ENCODE measurements around the gene SNAP29.

SNAP29 gene

DNA sequence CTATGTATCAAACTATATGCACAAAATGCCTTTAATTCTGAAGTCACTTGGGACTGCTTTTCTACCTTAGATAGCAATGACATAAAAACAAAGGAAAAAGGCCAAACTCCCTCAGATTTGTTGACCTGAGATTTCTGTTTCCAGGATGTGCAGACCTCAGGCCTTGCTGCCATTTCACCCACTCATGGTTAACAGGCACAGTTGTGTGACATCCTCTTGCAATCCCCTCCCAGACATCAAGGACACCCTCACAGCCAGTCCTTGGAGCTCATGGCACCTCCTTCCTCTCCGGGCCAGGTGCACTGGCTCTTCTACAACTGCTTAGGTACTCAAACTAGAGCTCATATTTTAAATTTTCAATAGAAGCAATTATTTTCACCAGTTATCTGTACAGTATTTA, 47.6 kb upstream of the SNAP29 start:
- no peak overlapping the region for H2AFZ ChIP-seq (ENCODE audit: low read length)
- H4K20me1 ChIP-seq (ENCODE audit: insufficient read depth, low read length) = no peaks in the 10 kb centered on the region
- no peak overlapping the region for H3K4me3 ChIP-seq (ENCODE audit: low read depth, low read length, poor library complexity, severe bottlenecking)
- H3K27ac ChIP-seq (ENCODE audit: low read depth, low read length, poor library complexity, severe bottlenecking) = no peak overlapping the region
- H3K36me3 ChIP-seq (ENCODE audit: insufficient read depth, low read length) = peaks cover 69% of the 10 kb centered on the region
- no peak overlapping the region for H3K9ac ChIP-seq (ENCODE audit: low read length)
- H3K4me2 ChIP-seq (ENCODE audit: low read length) = no peak overlapping the region
- no peak for TF ChIP-seq EZH2 (IDR thresholded peaks at IDR 0.05; ENCODE audit: borderline replicate concordance, low read length)
- H3K4me1 ChIP-seq (ENCODE audit: insufficient read depth, low read length, severe bottlenecking) = no peaks in the 10 kb centered on the region
- H3K79me2 ChIP-seq (ENCODE audit: insufficient read depth, low read length) = no peaks in the 10 kb centered on the region
- no peaks in the 10 kb centered on the region for H3K9me2 ChIP-seq (ENCODE audit: low read depth, low read length)
- no peaks in the 10 kb centered on the region for H3K9me3 ChIP-seq (ENCODE audit: low read length)
- H3K27me3 ChIP-seq (ENCODE audit: insufficient read depth, low read length) = no peaks in the 10 kb centered on the region
- no peaks in the 10 kb centered on the region for H3F3A ChIP-seq (ENCODE audit: insufficient read depth, low read length)

DNA sequence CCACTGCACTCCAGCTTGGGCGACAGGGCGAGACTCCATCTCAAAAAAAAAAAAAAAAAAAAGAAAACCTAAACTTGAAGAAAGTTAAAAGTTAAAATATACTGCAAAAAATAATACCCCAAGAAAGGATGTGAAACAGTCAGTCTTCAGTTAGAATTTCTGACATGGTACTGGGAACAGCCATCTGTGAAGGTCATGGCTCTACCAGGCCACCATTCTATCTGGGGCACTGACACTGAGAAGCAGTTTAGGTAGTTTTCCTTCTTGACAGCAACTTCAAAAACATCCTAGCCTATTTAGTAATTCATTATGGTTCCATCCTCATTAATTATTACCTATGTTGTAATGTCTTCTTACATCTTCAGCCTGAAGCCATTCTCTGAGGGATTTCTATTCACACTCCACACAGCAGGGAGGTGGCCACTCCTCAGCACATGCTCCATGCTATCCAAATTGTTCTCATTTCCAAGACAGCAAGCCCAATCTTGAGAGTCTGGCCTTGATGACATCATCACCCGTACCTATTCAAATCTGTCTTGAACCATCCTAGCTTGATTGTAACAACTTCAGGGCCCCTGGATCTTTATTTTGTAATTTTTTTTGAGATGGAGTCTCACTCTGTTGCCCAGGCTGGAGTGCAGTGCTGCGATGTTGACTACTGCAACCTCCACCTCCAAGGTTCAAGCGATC, 46.7 kb upstream of the SNAP29 start:
- Histone ChIP-seq H3K9me2 (ENCODE audit: low read depth, low read length) (no peaks in the 10 kb centered on the region), H3K4me1 (ENCODE audit: insufficient read depth, low read length, severe bottlenecking) (no peaks in the 10 kb centered on the region), H3K79me2 (ENCODE audit: insufficient read depth, low read length) (no peaks in the 10 kb centered on the region), H3K27ac (ENCODE audit: low read depth, low read length, poor library complexity, severe bottlenecking) (no peak overlapping the region), H4K20me1 (ENCODE audit: insufficient read depth, low read length) (no peaks in the 10 kb centered on the region), H3K9me3 (ENCODE audit: low read length) (no peaks in the 10 kb centered on the region), H3K9ac (ENCODE audit: low read length) (no peak overlapping the region), H3K36me3 (ENCODE audit: insufficient read depth, low read length) (peaks cover 67% of the 10 kb centered on the region), H3K27me3 (ENCODE audit: insufficient read depth, low read length) (no peaks in the 10 kb centered on the region), H2AFZ (ENCODE audit: low read length) (no peak overlapping the region), H3K4me2 (ENCODE audit: low read length) (no peak overlapping the region), H3F3A (ENCODE audit: insufficient read depth, low read length) (no peaks in the 10 kb centered on the region), H3K4me3 (ENCODE audit: low read depth, low read length, poor library complexity, severe bottlenecking) (no peak overlapping the region)
- TF ChIP-seq, protein P1, sequence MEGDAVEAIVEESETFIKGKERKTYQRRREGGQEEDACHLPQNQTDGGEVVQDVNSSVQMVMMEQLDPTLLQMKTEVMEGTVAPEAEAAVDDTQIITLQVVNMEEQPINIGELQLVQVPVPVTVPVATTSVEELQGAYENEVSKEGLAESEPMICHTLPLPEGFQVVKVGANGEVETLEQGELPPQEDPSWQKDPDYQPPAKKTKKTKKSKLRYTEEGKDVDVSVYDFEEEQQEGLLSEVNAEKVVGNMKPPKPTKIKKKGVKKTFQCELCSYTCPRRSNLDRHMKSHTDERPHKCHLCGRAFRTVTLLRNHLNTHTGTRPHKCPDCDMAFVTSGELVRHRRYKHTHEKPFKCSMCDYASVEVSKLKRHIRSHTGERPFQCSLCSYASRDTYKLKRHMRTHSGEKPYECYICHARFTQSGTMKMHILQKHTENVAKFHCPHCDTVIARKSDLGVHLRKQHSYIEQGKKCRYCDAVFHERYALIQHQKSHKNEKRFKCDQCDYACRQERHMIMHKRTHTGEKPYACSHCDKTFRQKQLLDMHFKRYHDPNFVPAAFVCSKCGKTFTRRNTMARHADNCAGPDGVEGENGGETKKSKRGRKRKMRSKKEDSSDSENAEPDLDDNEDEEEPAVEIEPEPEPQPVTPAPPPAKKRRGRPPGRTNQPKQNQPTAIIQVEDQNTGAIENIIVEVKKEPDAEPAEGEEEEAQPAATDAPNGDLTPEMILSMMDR (IDR thresholded peaks at IDR 0.05; ENCODE audit: low read length) = no peak
- TF ChIP-seq EZH2 (IDR thresholded peaks at IDR 0.05; ENCODE audit: borderline replicate concordance, low read length) = no peak

GRCh38 chr22:20813056-20813455, 45.8 kb upstream of the SNAP29 start:
- Histone ChIP-seq H2AFZ (ENCODE audit: low read length) (no peak overlapping the region), H3K4me3 (ENCODE audit: low read depth, low read length, poor library complexity, severe bottlenecking) (no peak overlapping the region)

More at GRCh38 chr22:20813056-20813455, 45.8 kb upstream of the SNAP29 start:
- no peaks in the 10 kb centered on the region for H3K4me1 ChIP-seq (ENCODE audit: insufficient read depth, low read length, severe bottlenecking)
- H3K9ac ChIP-seq (ENCODE audit: low read length) = no peak overlapping the region
- H3F3A ChIP-seq (ENCODE audit: insufficient read depth, low read length) = no peaks in the 10 kb centered on the region
- no peaks in the 10 kb centered on the region for H3K9me3 ChIP-seq (ENCODE audit: low read length)
- no peaks in the 10 kb centered on the region for H3K79me2 ChIP-seq (ENCODE audit: insufficient read depth, low read length)
- no peaks in the 10 kb centered on the region for H4K20me1 ChIP-seq (ENCODE audit: insufficient read depth, low read length)
- peaks cover 63% of the 10 kb centered on the region for H3K36me3 ChIP-seq (ENCODE audit: insufficient read depth, low read length)
- TF ChIP-seq, protein P1 (IDR thresholded peaks at IDR 0.05; ENCODE audit: low read length) = no peak
- no peak for TF ChIP-seq EZH2 (IDR thresholded peaks at IDR 0.05; ENCODE audit: borderline replicate concordance, low read length)
- no peak overlapping the region for H3K4me2 ChIP-seq (ENCODE audit: low read length)
- H3K27me3 ChIP-seq (ENCODE audit: insufficient read depth, low read length) = no peaks in the 10 kb centered on the region
- H3K9me2 ChIP-seq (ENCODE audit: low read depth, low read length) = no peaks in the 10 kb centered on the region
- H3K27ac ChIP-seq (ENCODE audit: low read depth, low read length, poor library complexity, severe bottlenecking) = no peak overlapping the region

Measured in OCI-LY1 (cell line).